ENCODE data around the gene PLOD3.

DNA sequence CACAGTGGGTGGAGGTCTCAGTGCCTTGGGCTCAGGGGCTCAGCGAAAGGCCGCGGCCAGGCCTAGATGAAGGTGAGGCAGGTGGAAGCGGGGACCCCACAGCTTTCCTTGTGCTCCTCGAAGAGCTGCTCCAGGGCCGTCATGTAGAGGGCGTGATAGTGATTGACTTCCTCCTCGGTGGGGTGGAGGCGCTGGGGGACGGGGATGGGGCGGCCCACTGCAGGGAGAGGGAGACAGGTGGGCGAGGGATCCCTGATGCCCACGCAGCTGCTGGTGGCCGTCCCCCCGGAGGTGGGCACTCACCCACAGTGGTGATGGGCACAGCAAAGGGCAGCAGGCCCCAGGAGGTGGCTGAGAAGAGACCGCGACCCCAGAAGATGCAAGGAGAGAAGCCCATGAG lies 21.5 kb downstream of the PLOD3 start:
- TF ChIP-seq, protein P1, sequence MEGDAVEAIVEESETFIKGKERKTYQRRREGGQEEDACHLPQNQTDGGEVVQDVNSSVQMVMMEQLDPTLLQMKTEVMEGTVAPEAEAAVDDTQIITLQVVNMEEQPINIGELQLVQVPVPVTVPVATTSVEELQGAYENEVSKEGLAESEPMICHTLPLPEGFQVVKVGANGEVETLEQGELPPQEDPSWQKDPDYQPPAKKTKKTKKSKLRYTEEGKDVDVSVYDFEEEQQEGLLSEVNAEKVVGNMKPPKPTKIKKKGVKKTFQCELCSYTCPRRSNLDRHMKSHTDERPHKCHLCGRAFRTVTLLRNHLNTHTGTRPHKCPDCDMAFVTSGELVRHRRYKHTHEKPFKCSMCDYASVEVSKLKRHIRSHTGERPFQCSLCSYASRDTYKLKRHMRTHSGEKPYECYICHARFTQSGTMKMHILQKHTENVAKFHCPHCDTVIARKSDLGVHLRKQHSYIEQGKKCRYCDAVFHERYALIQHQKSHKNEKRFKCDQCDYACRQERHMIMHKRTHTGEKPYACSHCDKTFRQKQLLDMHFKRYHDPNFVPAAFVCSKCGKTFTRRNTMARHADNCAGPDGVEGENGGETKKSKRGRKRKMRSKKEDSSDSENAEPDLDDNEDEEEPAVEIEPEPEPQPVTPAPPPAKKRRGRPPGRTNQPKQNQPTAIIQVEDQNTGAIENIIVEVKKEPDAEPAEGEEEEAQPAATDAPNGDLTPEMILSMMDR (IDR thresholded peaks at IDR 0.05; ENCODE audit: low read depth, low read length, poor library complexity, severe bottlenecking) = no peak
- TF ChIP-seq EZH2phosphoT487 (IDR thresholded peaks at IDR 0.05; ENCODE audit: borderline replicate concordance, low read length) = no peak

All from DOHH2 (cell line).